Fibroblast of lung (primary cell): Measurements from ENCODE around the gene SPACA9.

Experiments used
- CTCF ChIP-seq, 2 donors: IDR thresholded peaks in 1 of 2; conservative IDR thresholded peaks in 1 of 2; 1 replicate in 1 of 2; 2 replicates in 1 of 2; pipeline ENCODE4 v1.5.1; 2011 to 2012; ENCODE audit warnings: low read length in 2 of 2, control low read depth in 1 of 2, inconsistent platforms in 1 of 2, low read depth in 1 of 2, mild to moderate bottlenecking in 1 of 2
- EZH2 ChIP-seq: IDR thresholded peaks from 2 replicates; pipeline ENCODE4 v1.5.1; 2012; ENCODE audit warnings: low read length, control low read depth, mild to moderate bottlenecking; ENCODE audit errors: missing control alignments

- no peak for TF ChIP-seq EZH2
- no peak for TF ChIP-seq CTCF (conservative IDR thresholded peaks at IDR 0.05 in 1 of 2, IDR thresholded peaks at IDR 0.05 in 1 of 2; ENCODE audit: low read depth in 1 of 2, low read length in 2 of 2)
Measured at GRCh38 chr9:132849185-132849706, 29.5 kb upstream of the SPACA9 start.
